NCI-H226 (cell line): ENCODE measurements around the gene TMEM129.

Experiments used
- DNase-seq: peaks from one replicate; pipeline ENCODE4 v3.0.0-alpha.2; 2015

The TMEM129 gene

GRCh38 chr4:1741208-1741607, 20.1 kb upstream of the TMEM129 start:
- no peak for DNase-seq

- no peak for DNase-seq
Observed at GRCh38 chr4:1740021-1740545, 19.0 kb upstream of the TMEM129 start.

- DNase-seq = no peak
Observed at GRCh38 chr4:1739358-1739757, 18.2 kb upstream of the TMEM129 start.

DNA sequence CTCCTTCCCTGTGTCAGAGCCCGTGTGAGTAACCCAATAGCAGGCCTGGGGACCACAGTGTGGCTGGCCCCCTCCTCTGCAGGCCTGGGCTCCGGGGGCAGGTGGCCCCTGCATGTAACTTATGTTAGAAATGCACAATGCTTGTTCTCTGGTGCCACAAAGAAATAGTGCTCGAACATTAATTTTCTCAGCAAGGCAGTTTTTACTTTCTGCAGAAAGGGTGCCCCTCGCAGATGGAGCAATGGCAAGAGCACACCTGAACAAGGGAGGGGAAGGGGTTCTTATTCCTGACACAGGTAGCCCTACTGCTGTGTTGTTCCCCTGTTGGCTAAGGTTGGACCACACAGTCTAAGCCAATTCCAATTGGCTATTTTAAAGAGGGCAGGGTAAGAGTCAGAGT, 17.3 kb upstream of the TMEM129 start:
- DNase-seq = no peak

- no peak for DNase-seq
Observed at GRCh38 chr4:1737666-1738065, 16.5 kb upstream of the TMEM129 start.

DNA sequence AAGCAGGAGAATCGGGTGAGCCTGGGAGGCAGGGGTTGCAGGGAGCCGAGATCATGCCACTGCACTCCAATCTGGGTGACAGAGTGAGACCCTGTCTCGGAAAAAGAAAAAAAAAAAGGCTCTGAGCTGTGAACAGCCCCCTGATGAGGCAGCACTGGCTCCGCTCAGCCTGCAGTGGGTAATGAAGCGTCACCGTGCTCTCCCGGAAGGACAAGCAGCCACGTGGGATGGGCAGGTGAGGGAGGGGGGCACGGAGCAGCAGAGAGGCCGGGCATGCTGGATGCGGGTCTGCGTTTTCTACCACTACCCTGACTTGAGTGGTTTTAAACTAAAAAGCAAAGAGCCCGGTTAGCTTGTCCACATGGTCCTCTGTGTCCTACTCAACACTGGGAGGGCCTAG, 15.7 kb upstream of the TMEM129 start:
- no peak for DNase-seq

DNA sequence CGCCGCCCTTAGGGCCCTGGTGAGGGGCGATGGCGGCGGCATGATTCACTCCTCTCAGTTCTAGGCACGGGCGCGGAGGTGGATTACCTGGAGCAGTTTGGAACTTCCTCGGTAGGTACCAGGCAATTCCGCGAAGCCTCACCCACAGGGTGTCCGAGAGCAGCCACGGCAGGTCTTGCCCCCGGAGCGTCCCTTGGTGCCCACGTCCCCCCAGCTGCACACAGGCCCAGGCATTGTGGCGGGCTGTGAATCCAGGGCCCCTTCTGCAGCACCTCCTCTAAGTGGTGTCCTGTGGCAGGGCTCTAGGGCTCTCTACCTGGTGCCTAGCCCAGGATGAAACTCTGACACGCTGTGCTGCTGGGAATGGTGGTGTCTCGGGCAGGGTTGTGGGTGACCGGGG, 14.1 kb upstream of the TMEM129 start:
- DNase-seq = no peak

DNA sequence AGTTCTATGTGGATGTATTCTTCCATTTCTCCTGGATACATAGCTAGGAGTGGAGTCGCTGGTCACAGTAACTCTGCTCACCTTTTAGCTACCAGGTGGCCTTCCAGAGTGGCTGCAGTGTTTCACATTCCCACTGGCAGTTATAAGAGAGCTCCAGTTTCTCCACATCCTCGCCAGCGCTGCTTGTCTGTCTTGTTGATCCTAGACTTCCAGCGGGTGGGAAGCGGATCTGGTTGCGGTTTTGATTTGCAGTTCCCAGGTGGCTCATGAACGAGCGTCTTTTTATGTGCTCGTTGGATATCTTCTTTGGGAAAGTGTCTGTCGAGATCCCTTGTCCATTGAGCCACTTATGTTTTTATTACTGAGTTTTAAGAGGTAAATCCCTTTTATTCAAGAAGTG, 11.8 kb upstream of the TMEM129 start:
- DNase-seq = no peak

DNA sequence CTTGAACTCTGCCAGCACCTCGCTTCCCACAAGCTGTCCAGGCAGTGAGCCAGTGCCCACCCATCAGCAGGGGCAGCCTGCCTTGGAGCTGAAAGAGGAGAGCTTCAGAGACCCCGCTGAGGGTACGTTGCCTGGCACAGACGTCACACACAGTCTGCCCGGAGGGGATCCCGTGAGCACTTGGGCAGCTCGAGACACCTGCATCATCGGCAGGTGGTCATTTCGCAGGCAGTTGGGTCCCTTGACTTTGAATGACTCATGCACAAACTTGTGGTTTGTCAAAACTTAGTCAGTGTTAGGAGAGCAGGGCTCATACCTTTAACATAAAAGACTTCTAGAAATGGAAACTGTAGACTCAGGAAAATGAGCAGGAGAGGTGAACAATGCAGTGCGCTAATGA, 10.1 kb upstream of the TMEM129 start:
- DNase-seq = peak; percentile 22

DNA sequence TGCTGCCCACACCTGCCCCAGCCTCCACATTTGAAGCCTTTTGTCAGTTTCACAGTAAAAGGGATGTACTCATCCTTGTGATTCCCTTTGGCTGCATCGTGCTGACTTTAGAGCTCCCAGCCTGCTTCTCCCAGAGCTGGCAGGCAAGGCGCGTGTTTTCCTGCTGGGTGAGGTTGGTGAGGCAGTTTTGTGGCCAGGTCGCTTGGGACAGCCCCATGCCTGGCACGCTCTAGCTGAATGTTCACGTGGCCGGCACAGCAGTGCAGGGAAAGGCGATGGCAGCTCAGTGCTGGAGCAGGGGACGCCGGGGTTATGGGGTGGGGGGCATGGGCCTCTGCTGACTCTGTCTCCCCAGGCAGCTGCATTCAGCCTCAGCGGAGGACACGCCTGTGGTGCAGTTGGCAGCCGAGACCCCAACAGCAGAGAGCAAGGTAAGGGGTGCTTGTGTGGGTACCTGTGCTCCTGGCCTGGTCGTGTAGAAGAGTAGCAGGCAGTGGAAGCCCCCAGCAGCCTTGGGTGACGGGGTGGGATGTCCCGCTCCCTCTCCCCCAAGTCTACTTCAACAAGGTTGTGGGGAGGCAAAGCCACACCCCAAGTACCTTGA, 9.5 kb upstream of the TMEM129 start:
- no peak for DNase-seq

GRCh38 chr4:1728061-1728980, 7.2 kb upstream of the TMEM129 start:
- no peak for DNase-seq

DNA sequence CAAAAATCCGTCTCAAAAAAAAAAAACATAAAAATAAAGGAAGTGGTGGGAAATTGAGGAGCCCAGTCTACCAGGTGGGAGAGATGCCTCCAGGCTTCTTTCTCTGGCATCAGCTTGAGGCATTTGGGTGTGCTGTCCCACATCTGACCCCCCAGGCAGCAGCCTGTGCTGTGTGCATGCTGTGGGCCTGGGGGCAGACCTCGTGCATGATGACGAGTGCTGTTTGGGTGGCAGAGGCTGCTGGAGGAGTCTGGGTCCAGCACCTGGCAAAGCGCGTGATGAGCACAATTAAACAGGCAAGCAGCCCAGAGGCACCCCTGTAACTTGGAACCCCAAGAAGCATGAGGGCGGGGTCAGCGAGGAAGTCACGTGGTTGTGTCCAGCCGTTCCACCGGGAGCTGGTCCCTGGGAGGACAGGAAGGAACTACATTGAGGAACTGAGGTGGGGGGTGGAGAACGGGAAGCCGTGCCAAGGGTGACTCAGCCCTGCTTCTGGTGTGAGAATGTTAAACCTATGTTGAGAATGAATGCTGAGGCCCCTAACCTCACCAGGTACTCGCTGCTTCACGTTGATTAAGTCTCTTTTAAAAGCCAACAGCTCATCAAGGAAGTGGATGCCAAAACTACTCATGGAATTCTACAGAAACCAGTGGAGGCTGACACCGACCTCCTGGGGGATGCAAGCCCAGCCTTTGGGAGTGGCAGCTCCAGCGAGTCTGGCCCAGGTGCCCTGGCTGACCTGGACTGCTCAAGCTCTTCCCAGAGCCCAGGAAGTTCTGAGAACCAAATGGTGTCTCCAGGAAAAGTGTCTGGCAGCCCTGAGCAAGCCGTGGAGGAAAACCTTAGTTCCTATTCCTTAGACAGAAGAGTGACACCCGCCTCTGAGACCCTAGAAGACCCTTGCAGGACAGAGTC, 6.3 kb upstream of the TMEM129 start:
- DNase-seq = peak; percentile 98

DNA sequence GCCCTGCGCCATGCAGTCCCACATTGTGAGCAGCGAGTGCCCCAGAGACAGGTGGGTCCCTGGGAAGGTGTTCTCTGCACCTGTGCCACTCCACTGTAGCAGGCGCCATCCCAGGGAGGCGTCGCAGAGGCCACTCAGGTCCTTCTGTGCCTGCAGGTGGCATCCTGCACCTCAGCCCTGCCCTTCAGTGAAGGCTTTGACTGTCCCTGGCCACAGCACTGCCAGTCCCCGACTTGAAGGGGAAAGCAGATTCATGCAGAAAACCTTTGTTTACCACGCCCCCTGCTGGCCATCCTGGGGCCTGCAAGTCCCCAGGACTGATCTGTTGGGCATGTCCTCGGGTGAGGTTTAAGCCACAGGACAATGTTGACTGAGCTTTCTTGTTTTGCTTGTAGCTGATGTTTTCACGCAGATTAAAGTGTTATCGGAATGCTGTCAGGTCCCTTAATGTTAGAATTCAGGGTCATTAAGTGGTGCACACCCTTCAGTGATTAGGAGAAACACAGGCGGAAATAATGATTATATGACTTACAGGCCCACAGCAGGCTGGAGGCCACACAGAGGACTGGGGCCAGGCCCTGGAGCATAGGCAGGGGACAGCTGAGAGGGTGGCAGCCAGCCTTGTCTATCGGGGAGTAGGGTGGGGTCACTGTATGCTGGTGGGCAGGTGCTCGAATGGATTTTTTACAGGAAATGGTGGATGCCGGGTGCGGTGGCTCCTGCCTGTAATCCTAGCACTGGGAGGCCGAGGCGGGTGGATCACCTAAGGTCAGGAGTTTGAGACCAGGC, 5.2 kb upstream of the TMEM129 start:
- DNase-seq = peak; percentile 36

GRCh38 chr4:1725521-1725920, 4.4 kb upstream of the TMEM129 start:
- DNase-seq = no peak

DNA sequence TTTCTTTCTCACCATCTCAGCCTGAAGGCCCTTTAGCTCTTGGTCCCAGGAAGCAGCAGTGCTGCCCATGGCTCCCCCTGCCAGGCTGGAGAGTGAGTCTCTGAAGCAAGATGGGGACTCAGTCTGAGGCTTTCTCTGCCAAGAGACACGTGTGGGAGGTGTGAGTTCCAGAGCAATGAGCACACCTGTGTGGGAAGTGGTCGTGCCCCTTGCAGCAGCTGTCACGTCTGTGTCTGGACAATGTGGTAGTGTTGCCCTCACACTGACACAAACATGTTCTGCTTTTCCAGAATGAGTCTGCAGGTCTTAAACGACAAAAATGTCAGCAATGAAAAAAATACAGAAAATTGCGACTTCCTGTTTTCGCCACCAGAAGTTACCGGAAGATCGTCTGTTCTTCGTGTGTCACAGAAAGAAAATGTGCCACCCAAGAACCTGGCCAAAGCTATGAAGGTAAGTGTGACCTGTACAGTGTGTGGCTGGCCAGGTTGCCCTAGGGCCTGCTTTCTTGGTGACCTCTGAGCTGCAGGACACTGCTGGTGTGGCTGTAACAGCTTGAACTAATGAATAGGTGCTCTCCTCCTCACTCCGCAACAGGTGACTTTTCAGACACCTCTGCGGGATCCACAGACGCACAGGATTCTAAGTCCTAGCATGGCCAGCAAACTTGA, 2.1 kb upstream of the TMEM129 start:
- no peak for DNase-seq

DNA sequence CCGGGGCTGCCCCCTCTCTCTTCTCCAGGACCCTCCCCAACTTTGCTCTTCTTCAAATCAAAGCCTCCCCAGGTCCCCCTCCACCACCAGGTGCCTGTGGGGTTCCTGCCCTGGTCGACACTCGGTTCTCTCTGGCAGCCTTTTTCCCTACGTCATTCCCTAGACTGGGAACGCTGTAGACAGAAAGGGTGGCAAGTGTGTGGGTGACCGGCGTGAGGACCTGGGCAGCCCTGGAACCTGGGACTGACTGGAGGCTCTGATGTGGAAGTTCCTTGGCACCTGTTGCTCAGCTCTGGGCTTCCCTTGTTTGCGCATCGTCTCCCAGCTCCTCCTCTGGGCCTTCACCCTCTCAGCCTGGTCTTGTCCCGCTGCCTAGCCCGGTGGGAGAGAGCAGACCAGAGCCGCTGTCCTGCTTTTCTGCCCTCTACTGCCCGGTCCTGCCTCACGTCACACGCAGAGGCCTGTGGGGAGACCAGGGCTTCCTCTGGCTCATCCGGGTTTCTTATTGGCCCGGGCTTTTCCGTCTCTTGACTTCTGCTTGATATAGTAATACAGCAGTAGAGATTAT, 1.5 kb upstream of the TMEM129 start:
- no peak for DNase-seq

- DNase-seq = no peak
Observed at GRCh38 chr4:1721666-1722550, 785 bp upstream of the TMEM129 start.

GRCh38 chr4:1720163-1720983, 750 bp downstream of the TMEM129 start:
- DNase-seq = peak; percentile 25

- no peak for DNase-seq
Observed at GRCh38 chr4:1718095-1718850, 2.9 kb downstream of the TMEM129 start.
